GM06990 (cell line): ENCODE measurements around the gene UBE2H.

ENCODE experiments used
- DNase-seq: peaks from one replicate; pipeline ENCODE4 v3.0.0-alpha.2; 2011; ENCODE audit not compliant: insufficient read length; ENCODE audit errors: extremely low read depth
- H3K27me3 ChIP-seq: replicated peaks from 2 replicates; pipeline ENCODE4 v1.6.0; 2011; ENCODE audit warnings: low read length; ENCODE audit not compliant: control insufficient read depth, insufficient read depth
- H3K36me3 ChIP-seq: 2 replicates; pipeline ENCODE4 v1.5.1; 2011; ENCODE audit warnings: low read length; ENCODE audit not compliant: control insufficient read depth, insufficient read depth
- H3K4me3 ChIP-seq: replicated peaks from 2 replicates; pipeline ENCODE4 v1.5.1; 2011; ENCODE audit warnings: low read depth, mild to moderate bottlenecking, control low read depth, low read length
- TF ChIP-seq, protein P1 (sequence below): IDR thresholded peaks from 2 replicates; pipeline ENCODE4 v1.5.1; 2011; ENCODE audit warnings: low read length, control low read depth, mild to moderate bottlenecking, inconsistent platforms; ENCODE audit not compliant: insufficient read depth, poor library complexity, severe bottlenecking

UBE2H gene

GRCh38 chr7:129913428-129913827 lies 39.3 kb downstream of the UBE2H start:
- H3K27me3 ChIP-seq: no peaks in the 10 kb centered on the region
- DNase-seq: no peak
- TF ChIP-seq, protein P1, sequence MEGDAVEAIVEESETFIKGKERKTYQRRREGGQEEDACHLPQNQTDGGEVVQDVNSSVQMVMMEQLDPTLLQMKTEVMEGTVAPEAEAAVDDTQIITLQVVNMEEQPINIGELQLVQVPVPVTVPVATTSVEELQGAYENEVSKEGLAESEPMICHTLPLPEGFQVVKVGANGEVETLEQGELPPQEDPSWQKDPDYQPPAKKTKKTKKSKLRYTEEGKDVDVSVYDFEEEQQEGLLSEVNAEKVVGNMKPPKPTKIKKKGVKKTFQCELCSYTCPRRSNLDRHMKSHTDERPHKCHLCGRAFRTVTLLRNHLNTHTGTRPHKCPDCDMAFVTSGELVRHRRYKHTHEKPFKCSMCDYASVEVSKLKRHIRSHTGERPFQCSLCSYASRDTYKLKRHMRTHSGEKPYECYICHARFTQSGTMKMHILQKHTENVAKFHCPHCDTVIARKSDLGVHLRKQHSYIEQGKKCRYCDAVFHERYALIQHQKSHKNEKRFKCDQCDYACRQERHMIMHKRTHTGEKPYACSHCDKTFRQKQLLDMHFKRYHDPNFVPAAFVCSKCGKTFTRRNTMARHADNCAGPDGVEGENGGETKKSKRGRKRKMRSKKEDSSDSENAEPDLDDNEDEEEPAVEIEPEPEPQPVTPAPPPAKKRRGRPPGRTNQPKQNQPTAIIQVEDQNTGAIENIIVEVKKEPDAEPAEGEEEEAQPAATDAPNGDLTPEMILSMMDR: no peak

GRCh38 chr7:129911790-129912189 lies 41.0 kb downstream of the UBE2H start:
- no peak for DNase-seq
- no peaks in the 10 kb centered on the region for H3K27me3 ChIP-seq
- no peak overlapping the region for H3K4me3 ChIP-seq
- peaks cover 3% of the 10 kb centered on the region; the same call in 1 of the 2 replicates for H3K36me3 ChIP-seq
- TF ChIP-seq, protein P1: no peak

More at GRCh38 chr7:129913428-129913827, 39.3 kb downstream of the UBE2H start:
- no peak overlapping the region for H3K4me3 ChIP-seq
- peaks cover 3% of the 10 kb centered on the region; the same call in 1 of the 2 replicates for H3K36me3 ChIP-seq

GRCh38 chr7:129909669-129910068 lies 43.1 kb downstream of the UBE2H start:
- TF ChIP-seq, protein P1: no peak
- DNase-seq: no peak
- H3K36me3 ChIP-seq: peaks cover 3% of the 10 kb centered on the region; the same call in 1 of the 2 replicates
- H3K4me3 ChIP-seq: no peak overlapping the region
- H3K27me3 ChIP-seq: no peaks in the 10 kb centered on the region

GRCh38 chr7:129908181-129908580 lies 44.6 kb downstream of the UBE2H start:
- Histone ChIP-seq H3K36me3 (peaks cover 3% of the 10 kb centered on the region; the same call in 1 of the 2 replicates), H3K27me3 (no peaks in the 10 kb centered on the region), H3K4me3 (no peak overlapping the region)
- DNase-seq: no peak
- TF ChIP-seq, protein P1: no peak

DNA sequence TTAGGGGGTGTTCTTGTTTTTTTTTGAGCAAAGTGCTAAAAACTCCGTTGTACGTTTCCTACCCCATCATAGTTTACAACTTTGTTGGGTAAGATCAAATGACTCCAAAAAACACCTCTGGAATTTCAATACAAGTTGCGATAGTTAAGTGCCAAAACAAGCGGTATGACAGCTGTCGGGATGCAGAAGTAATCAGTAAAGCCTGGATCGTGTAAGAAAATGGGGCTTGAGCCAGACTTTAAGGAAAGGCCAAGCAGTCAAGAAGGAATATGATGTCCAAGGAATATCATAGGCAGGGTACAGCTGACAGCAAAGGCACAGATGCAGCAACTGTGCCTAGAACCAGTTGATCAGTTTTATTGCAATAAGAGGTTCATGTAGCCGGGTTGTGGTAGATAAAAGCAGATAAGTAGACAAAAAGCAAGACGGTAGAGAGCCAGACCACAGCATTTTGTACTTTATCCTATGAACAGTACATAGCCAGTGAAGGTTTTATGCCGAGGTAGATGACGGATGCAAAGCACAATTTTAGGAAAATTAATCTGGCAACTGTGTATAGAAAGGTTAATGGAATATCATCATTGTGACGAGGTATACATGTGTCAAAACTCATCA lies 45.5 kb downstream of the UBE2H start:
- TF ChIP-seq, protein P1: no peak
- DNase-seq: no peak
- Histone ChIP-seq H3K36me3 (peaks cover 3% of the 10 kb centered on the region; the same call in 1 of the 2 replicates), H3K27me3 (no peaks in the 10 kb centered on the region), H3K4me3 (no peak overlapping the region)
